CD4-positive, alpha-beta T cell (primary cell): ENCODE results near the gene PTGFR. TPM values are rescaled to one million over a fixed set of nuclear protein-coding genes. Genes with fewer than 3 reads are reported as not detected.

Experiments
- ATAC-seq: fragments of 200-7000 bp; cut with Tn5 transposase; one replicate; pipeline ENCODE4 v1.10.0; 2022; ENCODE audit warnings: mild to moderate bottlenecking; ENCODE audit not compliant: poor library complexity
- CTCF ChIA-PET: fragments of 350-600 bp; sonication (Branson Sonifier 250); formaldehyde crosslinking; loops from one replicate; lab custom pipeline; 2021; ENCODE audit warnings: antibody characterized with exemption, inconsistent platforms; lab: Charles Lee
- POLR2A ChIA-PET: fragments of 350-600 bp; sonication (Branson Sonifier 250); formaldehyde crosslinking; loops from one replicate; lab custom pipeline; 2021; ENCODE audit warnings: antibody characterized with exemption, inconsistent platforms; lab: Charles Lee
- DNase-seq, 14 experiments: peaks; one replicate each; pipeline ENCODE4 v3.0.0-alpha.2; 2013 to 2020; ENCODE audit warnings: mixed read lengths in 2 of 14
- H3K27ac ChIP-seq, 2 donors: one replicate each; pipeline versions ENCODE4 v1.5.1 to v1.7.0; 2013; ENCODE audit warnings: low read length in 2 of 2, low read depth in 1 of 2, mild to moderate bottlenecking in 1 of 2
- H3K27me3 ChIP-seq, 2 experiments: 1 replicate in 1 of 2; 2 replicates in 1 of 2; pipeline versions ENCODE4 v1.6.1 to v1.7.0; 2013; ENCODE audit warnings: low read length in 2 of 2, control low read depth in 1 of 2, mild to moderate bottlenecking in 1 of 2, moderate library complexity in 1 of 2; ENCODE audit not compliant: insufficient read depth in 2 of 2, control insufficient read depth in 1 of 2
- H3K36me3 ChIP-seq: one replicate; pipeline ENCODE4 v1.6.1; 2013; ENCODE audit warnings: low read length, control low read depth; ENCODE audit not compliant: insufficient read depth
- H3K4me1 ChIP-seq: one replicate; pipeline ENCODE4 v1.6.1; 2013; ENCODE audit warnings: low read length, control low read depth; ENCODE audit not compliant: insufficient read depth
- H3K4me3 ChIP-seq: one replicate; pipeline ENCODE4 v1.5.1; 2013; ENCODE audit warnings: mild to moderate bottlenecking, low read length, moderate library complexity
- H3K9me3 ChIP-seq, 2 experiments: 1 replicate in 1 of 2; 2 replicates in 1 of 2; pipeline versions ENCODE4 v1.6.1 to v1.7.0; 2013; ENCODE audit warnings: low read length in 2 of 2, mild to moderate bottlenecking in 2 of 2, control low read depth in 1 of 2, moderate library complexity in 1 of 2; ENCODE audit not compliant: control insufficient read depth in 1 of 2, insufficient read depth in 1 of 2
- H3K27ac Mint-ChIP-seq: one replicate; pipeline ENCODE4 v1.8.0; 2020; ENCODE audit warnings: mixed read lengths
- H3K27me3 Mint-ChIP-seq: one replicate; pipeline ENCODE4 v1.8.0; 2021; ENCODE audit warnings: mixed read lengths
- H3K36me3 Mint-ChIP-seq: one replicate; pipeline ENCODE4 v1.8.0; 2021; ENCODE audit warnings: low read depth, mixed read lengths
- H3K4me1 Mint-ChIP-seq: one replicate; pipeline ENCODE4 v1.8.0; 2021; ENCODE audit warnings: low read depth, mixed read lengths
- H3K4me3 Mint-ChIP-seq: one replicate; pipeline ENCODE4 v1.8.0; 2020; ENCODE audit warnings: mild to moderate bottlenecking, mixed read lengths
- H3K9me3 Mint-ChIP-seq: one replicate; pipeline ENCODE4 v1.8.0; 2020; ENCODE audit warnings: mixed read lengths
- intact Hi-C, 2 experiments: fragments of 100-400 bp; cut with DNase I in 1 of 2; cut with micrococcal nuclease in 1 of 2; formaldehyde crosslinking; loops; one replicate each; pipeline versions ENCODE4 v1.15.1 to v1.9.0; 2023 to 2025; cut with DNase I, micrococcal nuclease
- total RNA-seq, 174 experiments: library from RNA in 2 of 174; stranded (reverse) in 2 of 174; gene quantifications; one replicate each; pipeline ENCODE4 v1.2.3 and lab custom pipeline; 2021 to 2026
- TF ChIP-seq, protein P1 (sequence below): fragments of 200-600 bp; IDR thresholded peaks from one replicate; pipeline ENCODE4 v1.8.0; 2022; ENCODE audit warnings: antibody characterized with exemption, mild to moderate bottlenecking

The PTGFR gene
- total RNA-seq, 2 experiments from 2014 or later = not detected

DNA sequence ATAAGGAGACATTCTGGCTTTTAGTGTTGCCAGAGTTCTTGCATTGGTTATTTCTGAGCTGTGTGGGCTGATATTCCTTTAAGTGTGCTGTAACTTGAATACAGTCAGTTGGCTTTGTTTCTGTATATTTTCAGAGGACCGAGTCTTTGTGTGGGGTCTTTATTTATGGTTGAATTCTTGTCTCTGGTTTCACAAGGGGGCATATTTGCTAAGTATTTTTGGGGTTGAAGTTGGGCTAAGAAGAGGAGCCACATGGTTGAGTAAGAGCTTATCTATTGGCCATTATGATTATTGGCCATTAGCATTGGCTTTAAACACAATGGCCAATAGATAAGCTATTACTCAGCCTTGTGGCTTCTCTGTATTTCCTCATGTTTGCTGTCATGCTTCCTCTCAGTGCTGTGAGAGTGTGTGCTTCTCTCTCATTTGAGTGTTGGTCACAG is 26.3 kb upstream of the PTGFR start:
- no peak overlapping the region for H3K27ac Mint-ChIP-seq
- ATAC-seq (no peak), DNase-seq (no peak)
- TF ChIP-seq, protein P1, sequence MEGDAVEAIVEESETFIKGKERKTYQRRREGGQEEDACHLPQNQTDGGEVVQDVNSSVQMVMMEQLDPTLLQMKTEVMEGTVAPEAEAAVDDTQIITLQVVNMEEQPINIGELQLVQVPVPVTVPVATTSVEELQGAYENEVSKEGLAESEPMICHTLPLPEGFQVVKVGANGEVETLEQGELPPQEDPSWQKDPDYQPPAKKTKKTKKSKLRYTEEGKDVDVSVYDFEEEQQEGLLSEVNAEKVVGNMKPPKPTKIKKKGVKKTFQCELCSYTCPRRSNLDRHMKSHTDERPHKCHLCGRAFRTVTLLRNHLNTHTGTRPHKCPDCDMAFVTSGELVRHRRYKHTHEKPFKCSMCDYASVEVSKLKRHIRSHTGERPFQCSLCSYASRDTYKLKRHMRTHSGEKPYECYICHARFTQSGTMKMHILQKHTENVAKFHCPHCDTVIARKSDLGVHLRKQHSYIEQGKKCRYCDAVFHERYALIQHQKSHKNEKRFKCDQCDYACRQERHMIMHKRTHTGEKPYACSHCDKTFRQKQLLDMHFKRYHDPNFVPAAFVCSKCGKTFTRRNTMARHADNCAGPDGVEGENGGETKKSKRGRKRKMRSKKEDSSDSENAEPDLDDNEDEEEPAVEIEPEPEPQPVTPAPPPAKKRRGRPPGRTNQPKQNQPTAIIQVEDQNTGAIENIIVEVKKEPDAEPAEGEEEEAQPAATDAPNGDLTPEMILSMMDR = no peak
- H3K36me3 ChIP-seq = no peaks in the 10 kb centered on the region
- H3K27me3 Mint-ChIP-seq = no peaks in the 10 kb centered on the region
- H3K36me3 Mint-ChIP-seq = no peaks in the 10 kb centered on the region
- no peak overlapping the region for H3K4me3 ChIP-seq
- H3K9me3 Mint-ChIP-seq = peaks cover 20% of the 10 kb centered on the region
- peaks cover 0 to 6% of the 10 kb centered on the region in 2 experiments for H3K27me3 ChIP-seq
- H3K9me3 ChIP-seq = peaks cover 8 to 14% of the 10 kb centered on the region in 2 experiments
- intact Hi-C loops = no loop called here
- no peak overlapping the region for H3K4me3 Mint-ChIP-seq
- H3K4me1 Mint-ChIP-seq = no peaks in the 10 kb centered on the region
- H3K27ac ChIP-seq = no peak overlapping the region
- CTCF ChIA-PET = no interaction called here
- H3K4me1 ChIP-seq = no peaks in the 10 kb centered on the region
- POLR2A ChIA-PET = no interaction called here

DNA sequence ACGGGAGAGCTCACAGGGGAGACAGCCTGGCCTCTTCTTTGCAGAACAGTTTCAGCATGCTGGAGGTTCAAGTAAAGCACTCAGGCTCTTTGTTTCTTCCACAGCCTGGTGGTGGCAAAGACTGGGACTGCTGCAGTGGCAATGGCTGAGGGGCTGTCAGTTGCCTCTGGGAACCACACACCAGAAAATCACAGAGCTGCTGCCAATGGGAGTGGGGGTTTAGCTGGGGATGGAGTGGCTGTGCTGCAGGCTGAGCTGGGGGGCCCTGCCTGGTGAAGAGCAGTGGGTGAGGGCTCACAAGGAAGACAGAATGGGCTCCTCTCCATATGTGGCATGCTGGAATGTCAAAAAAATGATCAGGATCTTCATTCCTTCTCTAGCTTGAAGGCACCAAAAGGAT is 25.6 kb upstream of the PTGFR start:
- Mint-ChIP-seq H3K4me3 (no peak overlapping the region), H3K9me3 (peaks cover 20% of the 10 kb centered on the region), H3K36me3 (no peaks in the 10 kb centered on the region), H3K27ac (no peak overlapping the region), H3K27me3 (no peaks in the 10 kb centered on the region), H3K4me1 (no peaks in the 10 kb centered on the region)
- Histone ChIP-seq H3K36me3 (no peaks in the 10 kb centered on the region), H3K9me3 (peaks cover 8 to 14% of the 10 kb centered on the region in 2 experiments), H3K27ac (no peak overlapping the region), H3K27me3 (peaks cover 0 to 6% of the 10 kb centered on the region in 2 experiments), H3K4me1 (no peaks in the 10 kb centered on the region), H3K4me3 (no peak overlapping the region)
- intact Hi-C loops = no loop called here
- DNase-seq (no peak), ATAC-seq (no peak)
- ChIA-PET CTCF (no interaction called here), POLR2A (no interaction called here)
- TF ChIP-seq, protein P1 = no peak

DNA sequence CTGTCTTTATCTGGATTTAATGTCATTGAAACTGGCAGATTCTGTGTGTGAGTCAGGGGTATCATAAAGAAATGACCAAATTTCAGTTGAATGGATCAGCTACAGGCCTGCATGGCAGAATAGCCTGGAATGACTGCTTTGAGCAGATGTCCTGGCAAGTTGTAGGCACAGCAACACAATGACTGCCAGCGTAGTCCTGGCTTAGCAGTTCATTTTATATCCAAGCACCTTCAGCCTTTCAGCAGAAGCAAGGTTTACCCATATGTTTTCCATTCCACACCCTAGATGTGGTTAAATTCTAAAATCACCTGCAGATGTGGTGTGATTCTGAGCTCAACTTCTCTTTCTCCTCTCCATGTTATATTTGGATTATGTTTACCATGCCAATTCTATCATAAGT is 22.3 kb upstream of the PTGFR start:
- no peak overlapping the region for H3K4me3 Mint-ChIP-seq
- ChIA-PET POLR2A (no interaction called here), CTCF (no interaction called here)
- Histone ChIP-seq H3K36me3 (no peaks in the 10 kb centered on the region), H3K4me3 (no peak overlapping the region), H3K27me3 (peaks cover 0 to 6% of the 10 kb centered on the region in 2 experiments), H3K9me3 (peaks cover 0 to 14% of the 10 kb centered on the region in 2 experiments), H3K27ac (no peak overlapping the region), H3K4me1 (no peaks in the 10 kb centered on the region)
- DNase-seq (no peak), ATAC-seq (no peak)
- H3K27ac Mint-ChIP-seq = no peak overlapping the region
- H3K9me3 Mint-ChIP-seq = peaks cover 2% of the 10 kb centered on the region
- TF ChIP-seq, protein P1 = no peak
- H3K27me3 Mint-ChIP-seq = no peaks in the 10 kb centered on the region
- H3K4me1 Mint-ChIP-seq = no peaks in the 10 kb centered on the region
- no peaks in the 10 kb centered on the region for H3K36me3 Mint-ChIP-seq
- intact Hi-C loops = no loop called here
